Coronary artery (tissue), 2 donors: ENCODE results near the gene TAAR6.

Source experiments
- DNase-seq: peaks from one replicate; pipeline ENCODE4 v3.0.0-alpha.2; 2017; ENCODE audit warnings: low spot score
- H3K27ac ChIP-seq, 2 donors: fragments of 200-600 bp; sonication (generic); one replicate each; pipeline ENCODE4 v1.5.1; 2016 to 2019
- H3K4me3 ChIP-seq: fragments of 200-600 bp; sonication (generic); 2 replicates; pipeline ENCODE4 v1.5.1; 2016; ENCODE audit warnings: mild to moderate bottlenecking, moderate library complexity
- TF ChIP-seq, protein P1 (sequence below): fragments of 200-600 bp; sonication (generic); IDR thresholded peaks from one replicate; pipeline ENCODE4 v1.5.1; 2019; ENCODE audit warnings: antibody characterized with exemption

TAAR6 gene, protein sequence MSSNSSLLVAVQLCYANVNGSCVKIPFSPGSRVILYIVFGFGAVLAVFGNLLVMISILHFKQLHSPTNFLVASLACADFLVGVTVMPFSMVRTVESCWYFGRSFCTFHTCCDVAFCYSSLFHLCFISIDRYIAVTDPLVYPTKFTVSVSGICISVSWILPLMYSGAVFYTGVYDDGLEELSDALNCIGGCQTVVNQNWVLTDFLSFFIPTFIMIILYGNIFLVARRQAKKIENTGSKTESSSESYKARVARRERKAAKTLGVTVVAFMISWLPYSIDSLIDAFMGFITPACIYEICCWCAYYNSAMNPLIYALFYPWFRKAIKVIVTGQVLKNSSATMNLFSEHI

DNA sequence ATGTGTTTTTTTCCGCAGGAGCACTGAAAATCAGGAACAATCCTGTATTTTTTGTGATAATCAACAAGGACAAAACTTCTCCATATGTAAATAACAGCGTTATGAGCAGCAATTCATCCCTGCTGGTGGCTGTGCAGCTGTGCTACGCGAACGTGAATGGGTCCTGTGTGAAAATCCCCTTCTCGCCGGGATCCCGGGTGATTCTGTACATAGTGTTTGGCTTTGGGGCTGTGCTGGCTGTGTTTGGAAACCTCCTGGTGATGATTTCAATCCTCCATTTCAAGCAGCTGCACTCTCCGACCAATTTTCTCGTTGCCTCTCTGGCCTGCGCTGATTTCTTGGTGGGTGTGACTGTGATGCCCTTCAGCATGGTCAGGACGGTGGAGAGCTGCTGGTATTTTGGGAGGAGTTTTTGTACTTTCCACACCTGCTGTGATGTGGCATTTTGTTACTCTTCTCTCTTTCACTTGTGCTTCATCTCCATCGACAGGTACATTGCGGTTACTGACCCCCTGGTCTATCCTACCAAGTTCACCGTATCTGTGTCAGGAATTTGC, at the start of gene TAAR6:
TSS of gene TAAR6 (plus strand) at position 102 of the 557 bp plus-strand sequence. CDS start at position 102, 0 bp downstream.
- H3K27ac ChIP-seq: no peak within 1 kb of the TSS
- no peak within 1 kb of the TSS for H3K4me3 ChIP-seq
- DNase-seq: no peak
- TF ChIP-seq, protein P1, sequence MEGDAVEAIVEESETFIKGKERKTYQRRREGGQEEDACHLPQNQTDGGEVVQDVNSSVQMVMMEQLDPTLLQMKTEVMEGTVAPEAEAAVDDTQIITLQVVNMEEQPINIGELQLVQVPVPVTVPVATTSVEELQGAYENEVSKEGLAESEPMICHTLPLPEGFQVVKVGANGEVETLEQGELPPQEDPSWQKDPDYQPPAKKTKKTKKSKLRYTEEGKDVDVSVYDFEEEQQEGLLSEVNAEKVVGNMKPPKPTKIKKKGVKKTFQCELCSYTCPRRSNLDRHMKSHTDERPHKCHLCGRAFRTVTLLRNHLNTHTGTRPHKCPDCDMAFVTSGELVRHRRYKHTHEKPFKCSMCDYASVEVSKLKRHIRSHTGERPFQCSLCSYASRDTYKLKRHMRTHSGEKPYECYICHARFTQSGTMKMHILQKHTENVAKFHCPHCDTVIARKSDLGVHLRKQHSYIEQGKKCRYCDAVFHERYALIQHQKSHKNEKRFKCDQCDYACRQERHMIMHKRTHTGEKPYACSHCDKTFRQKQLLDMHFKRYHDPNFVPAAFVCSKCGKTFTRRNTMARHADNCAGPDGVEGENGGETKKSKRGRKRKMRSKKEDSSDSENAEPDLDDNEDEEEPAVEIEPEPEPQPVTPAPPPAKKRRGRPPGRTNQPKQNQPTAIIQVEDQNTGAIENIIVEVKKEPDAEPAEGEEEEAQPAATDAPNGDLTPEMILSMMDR: no peak

DNA sequence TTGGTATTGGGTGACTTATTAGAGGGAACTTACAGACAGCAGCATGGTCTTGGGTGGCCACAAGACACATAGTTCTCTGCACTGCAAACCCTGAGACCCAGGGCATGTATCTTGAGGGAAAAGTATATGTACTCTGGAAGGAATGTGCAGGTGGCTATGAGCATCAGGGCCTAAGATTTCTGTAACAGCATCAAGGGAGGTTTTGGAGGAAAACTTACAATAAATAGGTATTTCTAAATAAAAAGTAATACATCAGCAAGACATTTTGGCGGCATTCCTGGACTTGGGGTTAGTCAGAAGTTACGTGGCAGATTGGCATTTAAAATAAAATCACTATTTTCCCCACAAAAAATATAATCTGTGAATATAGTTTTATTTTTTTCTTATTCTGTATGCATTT, 49.2 kb upstream of the TAAR6 start:
- DNase-seq: no peak
- H3K27ac ChIP-seq: no peak overlapping the region
- no peak overlapping the region for H3K4me3 ChIP-seq
- TF ChIP-seq, protein P1: no peak

DNA sequence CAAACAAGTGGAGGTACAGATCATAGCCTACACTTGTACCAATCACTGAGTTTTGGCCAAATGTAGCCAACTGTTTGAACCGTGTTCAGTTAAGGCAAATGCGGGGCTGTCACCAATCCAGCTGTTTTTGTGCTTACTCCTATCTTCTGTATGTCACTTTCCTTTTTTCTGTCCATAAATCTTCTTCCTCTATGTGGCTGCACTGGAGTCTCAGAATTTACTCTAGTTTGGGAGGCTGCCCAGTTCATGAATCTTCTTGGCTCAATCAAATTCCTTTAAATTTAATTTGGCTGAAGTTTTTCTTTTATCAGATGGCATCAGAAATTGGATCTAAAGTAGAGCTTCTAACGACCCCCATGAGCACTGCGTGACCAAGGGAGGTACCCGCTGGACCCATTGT, 45.5 kb upstream of the TAAR6 start:
- TF ChIP-seq, protein P1: no peak
- Histone ChIP-seq H3K27ac (no peak overlapping the region), H3K4me3 (no peak overlapping the region)
- DNase-seq: no peak

DNA sequence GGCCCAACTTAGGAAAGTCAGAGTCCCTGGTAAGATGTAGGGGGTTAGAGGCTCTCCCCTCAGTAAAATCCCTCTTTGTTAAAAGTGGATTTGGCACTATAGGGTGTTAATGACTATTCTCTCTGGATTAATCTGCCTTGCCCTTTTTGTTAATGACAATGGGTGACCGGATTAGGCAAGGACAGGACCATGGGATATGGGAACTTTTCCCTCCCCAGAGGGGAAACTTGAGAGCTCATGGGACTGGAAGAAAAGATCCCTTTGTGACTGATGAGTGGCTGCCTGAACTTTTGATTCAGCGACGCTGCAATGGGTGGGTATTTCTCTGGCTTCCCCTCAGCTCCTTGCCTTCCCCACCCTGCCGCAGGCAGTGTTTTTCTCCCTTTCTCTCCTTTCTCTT, 44.3 kb upstream of the TAAR6 start:
- no peak overlapping the region for H3K27ac ChIP-seq

DNA sequence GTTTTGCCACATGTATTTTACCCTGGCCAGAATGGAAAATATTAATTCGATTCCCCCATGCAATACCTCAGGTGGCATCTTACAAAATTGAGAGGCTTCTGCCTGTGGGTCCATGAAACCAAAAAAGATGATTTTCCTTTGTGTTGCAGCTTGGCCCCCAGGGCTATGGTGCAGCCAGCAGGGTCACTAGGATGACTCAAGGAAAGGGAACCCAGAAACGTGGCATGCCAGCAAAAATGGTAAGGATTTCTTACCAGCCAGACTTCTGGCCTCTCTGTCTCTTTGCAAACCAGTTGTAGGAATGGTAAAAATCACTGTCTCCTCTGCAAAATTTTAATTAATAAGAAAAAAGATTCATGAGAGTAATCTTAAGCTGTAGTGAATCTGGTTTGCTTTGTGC, 43.7 kb upstream of the TAAR6 start:
- DNase-seq: no peak
- H3K4me3 ChIP-seq: no peak overlapping the region
- TF ChIP-seq, protein P1: no peak
- H3K27ac ChIP-seq: no peak overlapping the region

More for the DNA sequence above, 44.3 kb upstream of the TAAR6 start:
- TF ChIP-seq, protein P1: no peak
- no peak for DNase-seq
- no peak overlapping the region for H3K4me3 ChIP-seq

DNA sequence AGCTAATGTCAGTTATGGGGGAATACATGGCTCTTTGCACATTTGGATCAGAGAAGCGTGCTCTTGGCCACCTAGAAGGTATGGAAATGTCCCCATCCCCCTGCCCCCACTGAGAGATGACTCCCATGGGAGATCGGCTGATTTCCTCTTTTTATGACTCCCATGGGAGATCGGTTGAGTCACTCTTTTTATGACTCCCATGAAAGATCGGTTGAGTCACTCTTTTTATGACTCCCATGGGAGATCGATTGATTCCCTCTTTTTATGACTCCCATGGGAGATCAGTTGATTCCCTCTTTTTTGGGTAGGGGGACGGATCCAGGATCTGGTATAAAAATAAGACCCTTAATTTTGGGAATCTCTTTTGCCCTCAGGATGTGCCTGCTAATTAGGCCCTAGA, 42.3 kb upstream of the TAAR6 start:
- H3K27ac ChIP-seq: no peak overlapping the region
- no peak for DNase-seq
- H3K4me3 ChIP-seq: no peak overlapping the region
- TF ChIP-seq, protein P1: no peak
